Measurements from ENCODE around the gene PTPDC1. TPM values are rescaled to one million over a fixed set of nuclear protein-coding genes. Genes with fewer than 3 reads are reported as not detected.

Gene PTPDC1
- total and polyA plus RNA-seq, 2 of the 8 experiments (the other 6 are each of a cell fraction or from before 2014, with no cell fraction given), result 4.1 to 7.3 TPM

- no peak overlapping the region for H2BK120ac ChIP-seq (replicated peaks; ENCODE audit: low read depth, low read length)
- no peak for FAIRE-seq
- WGBS, 2 experiments (ENCODE audit: extremely low coverage in 1 of 2, insufficient coverage in 1 of 2, insufficient read length in 1 of 2, insufficient replicate concordance in 2 of 2, low coverage in 1 of 2, low lambda C conversion rate in 2 of 2, missing lambda C conversion rate in 1 of 2), result 97% methylated on average over 10 of the region's 10 CpGs; no CpG with 5 or more reads in 1 of the 2 experiments
- no peak for TF ChIP-seq KDM4A (IDR thresholded peaks at IDR 0.05; ENCODE audit: low read depth, low read length, severe bottlenecking)
- no peak for TF ChIP-seq BRCA1 (IDR thresholded peaks at IDR 0.05; ENCODE audit: low read depth, low read length)
- TF ChIP-seq JUN (IDR thresholded peaks at IDR 0.05; ENCODE audit: low read depth, low read length), result no peak
- no peak for TF ChIP-seq POU5F1 (IDR thresholded peaks at IDR 0.05; ENCODE audit: low read depth, low read length)
- no peak for TF ChIP-seq CTCF (IDR thresholded peaks at IDR 0.05; ENCODE audit: control extremely low read depth in 1 of 3, insufficient read depth in 1 of 3, low read depth in 1 of 3, low read length in 3 of 3)
- no peak for TF ChIP-seq CEBPB (IDR thresholded peaks at IDR 0.05; ENCODE audit: low read depth, low read length)
- TF ChIP-seq ASH2L (IDR thresholded peaks at IDR 0.05; ENCODE audit: low read length), result no peak
- TF ChIP-seq RXRA (IDR thresholded peaks at IDR 0.05; ENCODE audit: insufficient read depth, low read depth, low read length), result no peak
- no peak for TF ChIP-seq HDAC2 (IDR thresholded peaks at IDR 0.05; ENCODE audit: borderline replicate concordance in 1 of 2, low read depth in 2 of 2, low read length in 2 of 2)
Measured at GRCh38 chr9:94157050-94157801, 73.0 kb downstream of the PTPDC1 start.

More at GRCh38 chr9:94157050-94157801, 73.0 kb downstream of the PTPDC1 start:
- H3K79me2 ChIP-seq (ENCODE audit: control insufficient read depth in 1 of 2, insufficient read depth in 2 of 2, low read length in 2 of 2), result no peaks in the 10 kb centered on the region
- no peak overlapping the region for H3K4me3 ChIP-seq (ENCODE audit: extremely low read depth in 1 of 4, insufficient read depth in 2 of 4, low read depth in 3 of 4, low read length in 4 of 4)
- H3K27me3 ChIP-seq (replicated peaks in 1 of 4; ENCODE audit: control insufficient read depth in 3 of 4, extremely low read depth in 1 of 4, insufficient read depth in 3 of 4, low read length in 3 of 4), result no peaks in the 10 kb centered on the region; a peak in 1 of 7 replicates
- H4K20me1 ChIP-seq (replicated peaks in 1 of 2; ENCODE audit: control insufficient read depth in 1 of 2, insufficient read depth in 2 of 2, low read length in 2 of 2), result no peaks in the 10 kb centered on the region
- 0 out of 2 replicates have a peak overlapping the region, but pooled peaks have one; percentile 35 for H2AFZ ChIP-seq (ENCODE audit: low read length)
- no peaks in the 10 kb centered on the region for H3K9me3 ChIP-seq (ENCODE audit: insufficient read depth in 2 of 2, low read depth in 1 of 2, low read length in 1 of 2)
- H3K4me2 ChIP-seq (ENCODE audit: insufficient read depth in 1 of 2, low read depth in 2 of 2, low read length in 2 of 2), result no peak overlapping the region
- H3K56ac ChIP-seq (replicated peaks; ENCODE audit: insufficient read length, low read depth, low read length), result no peak overlapping the region
- ChIA-PET POLR2A (ENCODE audit: partially characterized antibody) (interaction anchor here (0.8 to 2.0 kb wide), 5 partner anchors 9 to 55 kb away, joined by 3 to 7 read pairs (median 4); no protein-coding TSS in a partner anchor), CTCF (ENCODE audit: partially characterized antibody) (interaction anchor here (0.5 to 2.4 kb wide), 7 partner anchors 59 to 1226 kb away, joined by 3 to 20 read pairs (median 4); no protein-coding TSS in a partner anchor)
- no peak overlapping the region for H3K18ac ChIP-seq (ENCODE audit: extremely low read depth, low read length)
- H2BK12ac ChIP-seq (ENCODE audit: low read depth, low read length), result no peak overlapping the region
- H2AK5ac ChIP-seq (ENCODE audit: low read depth, low read length), result no peak overlapping the region
- no peaks in the 10 kb centered on the region for H3K79me1 ChIP-seq (ENCODE audit: low read depth, low read length)
- no peak overlapping the region for H3K14ac ChIP-seq (ENCODE audit: insufficient read length)
- H3K27ac ChIP-seq (ENCODE audit: low read depth, low read length), result no peak overlapping the region
- H2BK15ac ChIP-seq (ENCODE audit: low read length), result no peak overlapping the region
- H3K4me1 ChIP-seq (replicated peaks in 1 of 4; ENCODE audit: control insufficient read depth in 3 of 4, insufficient read depth in 4 of 4, low read length in 3 of 4), result no peaks in the 10 kb centered on the region
- H3K23me2 ChIP-seq (ENCODE audit: low read depth, low read length), result no peaks in the 10 kb centered on the region
- no peaks in the 10 kb centered on the region for H3K36me3 ChIP-seq (ENCODE audit: control insufficient read depth in 2 of 4, insufficient read depth in 4 of 4, low read length in 3 of 4)
- DNase-seq (ENCODE audit: low read depth in 1 of 2, low spot score in 2 of 2), result no peak
- no peak overlapping the region for H2BK5ac ChIP-seq (ENCODE audit: low read depth, low read length)
- no peak overlapping the region for H2BK20ac ChIP-seq (ENCODE audit: low read length)
- H3K4ac ChIP-seq (replicated peaks; ENCODE audit: insufficient read length, low read depth, low read length), result no peak overlapping the region
- no peak overlapping the region for H3K9ac ChIP-seq (replicated peaks in 1 of 4; ENCODE audit: extremely low read depth in 1 of 4, low read depth in 3 of 4, low read length in 3 of 4)
- H4K5ac ChIP-seq (ENCODE audit: insufficient read length, low read depth, low read length), result no peak overlapping the region
- H3K23ac ChIP-seq (ENCODE audit: insufficient read length), result no peak overlapping the region
- H4K91ac ChIP-seq (replicated peaks; ENCODE audit: insufficient read length, low read length), result no peak overlapping the region
- no peak overlapping the region for H4K8ac ChIP-seq (ENCODE audit: extremely low read depth, insufficient read depth, low read length)
